Uterus (tissue), 2 donors: Measurements from ENCODE around the gene FHIT.

Source experiments
- CTCF ChIP-seq, 4 experiments: fragments of 200-600 bp in 2 of 4; fragments of 450-650 bp in 2 of 4; sonication (generic) in 2 of 4; IDR thresholded peaks; one replicate each; pipeline ENCODE4 v1.5.1; 2016 to 2019; ENCODE audit warnings: antibody characterized with exemption in 4 of 4, mild to moderate bottlenecking in 2 of 4, moderate library complexity in 1 of 4
- POLR2A ChIP-seq, 2 donors: fragments of 450-650 bp; IDR thresholded peaks; one replicate each; pipeline ENCODE4 v1.6.1; 2016; ENCODE audit warnings: antibody characterized with exemption in 2 of 2, mild to moderate bottlenecking in 1 of 2, moderate library complexity in 1 of 2

GRCh38 chr3:61177450-61177849, 73.8 kb downstream of the FHIT start:
- TF ChIP-seq CTCF (IDR thresholded peaks at IDR 0.05) (no peak), POLR2A (IDR thresholded peaks at IDR 0.05) (no peak)
